ENCODE measurements around the gene ARHGEF28.

Gene ARHGEF28

GRCh38 chr5:73654171-73654811 lies 28.3 kb downstream of the ARHGEF28 start:
- DNase-seq (ENCODE audit: low read depth): no peak

- no peak for DNase-seq (ENCODE audit: low read depth)
Observed at GRCh38 chr5:73654819-73655318, 28.9 kb downstream of the ARHGEF28 start.

DNA sequence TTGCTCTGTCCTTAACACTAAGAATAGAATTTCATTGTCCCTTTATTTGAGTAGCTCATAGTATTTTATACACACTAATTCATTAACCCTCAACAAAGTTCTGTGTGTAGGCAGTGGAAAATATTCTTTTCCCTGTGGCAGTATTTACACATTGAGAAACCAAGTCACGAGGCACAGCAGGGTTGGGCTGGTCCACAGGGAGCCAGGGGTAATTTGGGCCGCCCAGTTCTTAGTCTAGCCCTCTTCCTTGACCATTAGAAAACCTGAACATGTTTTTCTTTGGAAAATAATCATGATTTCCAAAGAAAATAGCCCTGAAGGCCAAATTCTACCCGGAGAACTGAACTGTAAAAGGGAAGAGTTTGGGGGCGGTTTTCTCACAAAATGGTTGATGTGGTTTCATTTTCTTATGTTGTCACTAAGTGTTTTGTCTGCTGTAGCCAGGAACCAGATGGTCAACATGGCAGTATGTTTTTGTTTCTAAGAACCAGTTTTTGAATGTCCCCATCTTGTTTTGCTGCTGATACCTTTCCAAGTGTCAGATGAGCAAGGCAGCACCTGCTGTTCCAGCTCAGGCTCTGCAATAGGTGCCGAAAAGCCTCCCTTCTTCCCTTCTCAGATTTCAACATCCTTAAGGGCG lies 29.6 kb downstream of the ARHGEF28 start:
- DNase-seq (ENCODE audit: low read depth): no peak

GRCh38 chr5:73661753-73662152 lies 35.8 kb downstream of the ARHGEF28 start:
- DNase-seq (ENCODE audit: low read depth): no peak

DNA sequence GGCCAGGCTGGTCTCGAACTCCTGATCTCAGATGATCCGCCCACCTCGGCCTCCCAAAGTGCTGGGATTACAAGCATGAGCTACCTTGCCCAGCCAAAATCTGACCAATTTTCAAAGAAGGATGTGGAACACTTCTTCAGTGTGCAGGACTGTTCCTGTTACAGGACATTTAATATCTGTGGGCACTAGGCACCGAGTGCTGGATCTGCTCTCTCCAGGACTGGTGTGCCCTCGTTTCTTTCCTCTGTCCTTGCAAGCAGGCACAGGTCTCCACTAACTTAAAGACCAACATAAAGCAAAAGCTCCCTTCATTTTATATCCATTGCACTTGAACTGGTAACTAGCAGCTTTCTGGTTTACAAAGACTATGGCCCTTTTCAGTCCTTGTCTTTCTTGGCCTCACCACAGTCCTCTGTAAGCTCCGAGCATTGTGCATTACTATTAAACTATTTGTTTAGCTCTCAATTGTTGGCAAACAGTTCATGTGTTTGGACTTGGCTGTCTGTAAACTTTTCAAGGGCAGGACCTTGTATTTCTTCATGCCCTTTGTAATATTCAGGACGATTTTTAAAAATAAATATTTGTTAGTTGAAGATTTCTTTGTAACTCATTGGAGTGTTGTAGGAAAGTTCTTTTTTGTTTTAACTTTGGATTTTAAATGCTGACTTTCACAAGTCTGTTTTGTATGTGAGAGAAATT lies 37.3 kb downstream of the ARHGEF28 start:
- no peak for DNase-seq (ENCODE audit: low read depth)

- DNase-seq (ENCODE audit: low read depth): no peak
Observed at GRCh38 chr5:73663860-73664240, 37.9 kb downstream of the ARHGEF28 start.

DNA sequence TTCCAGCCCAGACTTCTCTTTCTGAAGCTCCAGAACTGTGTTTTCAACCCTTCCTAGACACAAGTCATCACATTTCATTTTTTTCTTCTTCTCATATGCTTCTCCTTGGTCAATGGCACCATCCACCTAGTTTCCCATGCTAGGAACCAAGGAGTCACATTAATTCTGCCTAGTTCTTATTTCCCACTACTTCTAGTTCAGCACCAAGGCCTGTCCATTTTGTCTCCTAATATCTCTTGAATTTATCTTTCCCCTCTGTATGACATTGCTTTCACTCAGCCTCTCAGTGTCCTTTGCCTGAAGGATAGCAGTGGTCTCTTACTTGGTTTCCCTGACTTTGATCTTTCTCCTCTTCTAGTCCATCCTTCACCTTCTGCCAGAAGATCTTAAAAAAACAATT lies 38.8 kb downstream of the ARHGEF28 start:
- DNase-seq (ENCODE audit: low read depth): no peak

- no peak for DNase-seq (ENCODE audit: low read depth)
Observed at GRCh38 chr5:73666891-73667290, 40.9 kb downstream of the ARHGEF28 start.

GRCh38 chr5:73668017-73668416 lies 42.0 kb downstream of the ARHGEF28 start:
- no peak for DNase-seq (ENCODE audit: low read depth)

- no peak for DNase-seq (ENCODE audit: low read depth)
Observed at GRCh38 chr5:73668486-73669111, 42.6 kb downstream of the ARHGEF28 start.

- DNase-seq (ENCODE audit: low read depth): no peak
Observed at GRCh38 chr5:73670731-73671130, 44.7 kb downstream of the ARHGEF28 start.

DNA sequence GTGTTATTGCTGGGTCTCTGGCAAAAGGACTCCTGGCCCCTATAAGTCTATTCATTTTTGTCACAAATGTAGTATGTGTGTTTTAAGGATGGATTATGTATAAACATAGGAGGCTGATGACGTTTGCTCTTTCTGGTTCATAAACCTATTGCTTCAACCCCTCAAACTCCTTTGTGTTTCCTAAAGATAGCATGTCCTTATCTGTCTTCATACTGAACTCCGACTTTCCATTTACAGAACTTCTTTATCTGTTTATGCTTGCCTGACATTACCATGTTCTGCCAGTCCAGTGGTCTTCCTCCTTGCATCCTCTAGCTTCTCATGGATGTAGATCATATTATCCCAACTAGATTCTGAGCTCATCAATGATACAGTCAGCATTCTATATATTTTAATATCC lies 46.1 kb downstream of the ARHGEF28 start:
- peak; percentile 25 for DNase-seq (ENCODE audit: low read depth)

DNA sequence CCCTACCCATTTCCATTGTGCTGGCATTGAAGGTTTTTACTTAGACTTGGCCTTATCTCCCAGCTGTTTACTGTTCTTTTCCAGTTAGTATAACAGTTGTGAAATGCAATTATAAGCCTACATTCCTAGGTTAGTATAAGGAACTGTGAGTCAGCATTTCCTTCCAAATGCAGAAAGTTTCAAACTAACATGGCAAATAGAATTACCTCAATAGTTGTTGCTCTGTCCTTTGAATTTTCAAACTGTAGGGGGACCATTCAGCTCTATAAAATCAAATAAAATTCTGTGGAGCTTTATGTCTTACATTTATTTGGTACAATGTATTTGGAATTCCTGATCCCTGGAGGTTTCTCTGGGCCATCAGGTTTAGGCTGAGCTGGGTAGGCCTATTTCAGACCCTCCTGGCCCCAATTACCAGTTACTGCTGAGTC lies 47.2 kb downstream of the ARHGEF28 start:
- no peak for DNase-seq (ENCODE audit: low read depth)

GRCh38 chr5:73674669-73675004 lies 48.6 kb downstream of the ARHGEF28 start:
- DNase-seq (ENCODE audit: low read depth): no peak

GRCh38 chr5:73678322-73678740 lies 52.3 kb downstream of the ARHGEF28 start:
- DNase-seq (ENCODE audit: low read depth): no peak

GRCh38 chr5:73678807-73679206 lies 52.8 kb downstream of the ARHGEF28 start:
- DNase-seq (ENCODE audit: low read depth): no peak

- DNase-seq (ENCODE audit: low read depth): no peak
Observed at GRCh38 chr5:73682176-73682575, 56.2 kb downstream of the ARHGEF28 start.

DNA sequence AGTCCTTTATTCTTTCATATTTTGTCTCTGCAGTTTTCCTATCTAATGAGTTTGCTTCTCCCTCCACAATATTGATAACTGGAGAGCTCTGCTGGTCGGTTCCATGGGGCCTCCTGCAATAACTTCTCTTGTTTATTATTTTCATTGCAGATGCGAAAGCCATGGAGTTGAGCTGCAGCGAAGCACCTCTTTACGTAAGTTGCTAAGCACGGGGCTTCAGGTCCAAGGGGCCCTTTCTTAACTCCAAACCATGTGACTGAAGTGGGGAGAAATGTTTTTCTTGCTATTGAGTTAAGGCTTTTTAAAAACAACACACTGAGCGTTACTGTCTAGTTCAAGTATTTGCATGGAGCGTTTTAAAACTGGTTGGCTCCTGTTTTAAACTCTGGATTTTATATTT lies 58.7 kb downstream of the ARHGEF28 start:
- no peak for DNase-seq (ENCODE audit: low read depth)

- DNase-seq (ENCODE audit: low read depth): no peak
Observed at GRCh38 chr5:73686912-73687311, 60.9 kb downstream of the ARHGEF28 start.

DNA sequence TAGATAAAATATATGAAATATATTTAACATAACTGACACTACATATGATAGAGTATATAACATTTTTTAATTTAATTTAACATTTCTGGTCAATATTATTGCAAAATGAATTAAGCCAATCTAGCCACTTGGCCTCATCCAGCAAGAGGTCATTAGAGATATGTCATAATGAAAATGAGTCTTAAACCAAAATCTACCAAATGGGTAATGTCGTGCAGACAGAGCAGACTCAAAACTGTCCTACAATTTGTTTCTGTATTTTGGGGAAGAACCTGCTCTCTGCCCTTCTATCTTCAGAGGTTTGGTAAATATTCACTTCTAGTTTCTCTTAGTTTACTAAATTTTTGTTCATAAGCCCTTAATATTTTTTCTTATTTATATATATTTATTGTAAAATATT lies 61.4 kb downstream of the ARHGEF28 start:
- no peak for DNase-seq (ENCODE audit: low read depth)

- no peak for DNase-seq (ENCODE audit: low read depth)
Observed at GRCh38 chr5:73690015-73690414, 64.0 kb downstream of the ARHGEF28 start.

- no peak for DNase-seq (ENCODE audit: low read depth)
Observed at GRCh38 chr5:73691302-73692080, 65.5 kb downstream of the ARHGEF28 start.
